AG04450 (cell line): Measurements from ENCODE around the gene B3GALNT2. TPM values are rescaled to one million over a fixed set of nuclear protein-coding genes. Genes with fewer than 3 reads are reported as not detected.
"Not testable (repeated sequence)": the region's sequence is repeated elsewhere in the genome, so short reads cannot be mapped to it uniquely, and the experiment has no call there.

Experiments
- CTCF ChIA-PET: fragments of 300-600, 350-600 bp; formaldehyde crosslinking; extraction: SDS; loops from one replicate; lab custom pipeline; 2022; ENCODE audit warnings: antibody characterized with exemption, inconsistent platforms; lab: Charles Lee
- POLR2A ChIA-PET: fragments of 350-600 bp; formaldehyde crosslinking; extraction: SDS; loops from one replicate; lab custom pipeline; 2021; ENCODE audit warnings: antibody characterized with exemption, inconsistent platforms; lab: Yijun Ruan, JAX
- DNase-seq: peaks from one replicate; pipeline ENCODE4 v3.0.0-alpha.2; 2011; ENCODE audit warnings: low read depth, low spot score
- H3K27ac ChIP-seq: one replicate; pipeline ENCODE4 v1.5.1; 2012; ENCODE audit warnings: low read depth, low read length, control low read depth
- H3K27me3 ChIP-seq: one replicate; pipeline ENCODE4 v1.6.0; 2012; ENCODE audit warnings: low read length; ENCODE audit not compliant: control insufficient read depth, insufficient read depth
- H3K4me3 ChIP-seq: 2 replicates; pipeline ENCODE4 v1.5.1; 2011; ENCODE audit warnings: mild to moderate bottlenecking, low read depth, low read length, control low read depth
- H3K9me3 ChIP-seq: 2 replicates; pipeline ENCODE4 v1.5.1; 2012; ENCODE audit warnings: low read length; ENCODE audit not compliant: control insufficient read depth, insufficient read depth
- CTCF ChIP-seq: IDR thresholded peaks from 2 replicates; pipeline ENCODE4 v1.5.1; 2011; ENCODE audit warnings: low read depth, low read length, control low read depth, inconsistent platforms
- polyA plus RNA-seq: library from polyadenylated mRNA; depleted of rRNA; stranded (reverse); fragments of >200 nt; gene quantifications from 2 replicates; pipeline ENCODE4 v1.2.3, GENCODE V29; 2011

Gene B3GALNT2
- polyA plus RNA-seq, 1 experiment = 33.2 TPM

GRCh38 chr1:235545292-235545930 is 41.2 kb upstream of the B3GALNT2 start:
- ChIA-PET CTCF (no interaction called here), POLR2A (no interaction called here)
- Histone ChIP-seq H3K9me3 (no peaks in the 10 kb centered on the region), H3K27me3 (no peaks in the 10 kb centered on the region), H3K4me3 (no peak overlapping the region), H3K27ac (no peak overlapping the region)
- no peak for TF ChIP-seq CTCF
- no peak for DNase-seq

- H3K27ac ChIP-seq, DNase-seq, H3K9me3 ChIP-seq, POLR2A ChIA-PET, H3K4me3 ChIP-seq, H3K27me3 ChIP-seq: not testable (repeated sequence)
- CTCF ChIA-PET = interaction anchor here (1.0 kb wide), 1 partner anchor 300 kb away, joined by 3 read pairs; no protein-coding TSS in a partner anchor
These were observed 38.6 kb upstream of the B3GALNT2 start for GRCh38 chr1:235542845-235543244.

GRCh38 chr1:235533476-235534168 is 29.4 kb upstream of the B3GALNT2 start:
- no peak overlapping the region for H3K4me3 ChIP-seq
- H3K9me3 ChIP-seq = no peaks in the 10 kb centered on the region; the same call in 1 of the 2 replicates
- H3K27me3 ChIP-seq = no peaks in the 10 kb centered on the region
- no peak overlapping the region for H3K27ac ChIP-seq
- no peak for TF ChIP-seq CTCF
- POLR2A ChIA-PET = interaction anchor here (0.7 kb wide), 1 partner anchor 65 kb away, joined by 3 read pairs; no protein-coding TSS in a partner anchor
- DNase-seq = no peak
- CTCF ChIA-PET = interaction anchor here (0.5 to 0.9 kb wide), 3 partner anchors 29 to 278 kb away, joined by 3 to 7 read pairs (median 4); partner anchors contain the start of gene B3GALNT2

- ChIA-PET CTCF (interaction anchor here (0.5 kb wide), 1 partner anchor 65 kb away, joined by 7 read pairs; no protein-coding TSS in a partner anchor), POLR2A (no interaction called here)
- no peak for DNase-seq
- no peak for TF ChIP-seq CTCF
- Histone ChIP-seq H3K27me3 (no peaks in the 10 kb centered on the region), H3K9me3 (no peaks in the 10 kb centered on the region; the same call in 1 of the 2 replicates), H3K27ac (no peak overlapping the region), H3K4me3 (no peak overlapping the region)
These were observed 28.1 kb upstream of the B3GALNT2 start for GRCh38 chr1:235532360-235532759.

GRCh38 chr1:235527196-235527814 is 23.1 kb upstream of the B3GALNT2 start:
- DNase-seq = no peak
- no peaks in the 10 kb centered on the region for H3K27me3 ChIP-seq
- CTCF ChIA-PET = interaction anchor here (1.3 to 2.7 kb wide), 5 partner anchors 9 to 444 kb away, joined by 3 to 13 read pairs (median 6); partner anchors contain the start of gene B3GALNT2
- H3K27ac ChIP-seq = no peak overlapping the region
- TF ChIP-seq CTCF = no peak
- POLR2A ChIA-PET = no interaction called here
- no peak overlapping the region for H3K4me3 ChIP-seq
- no peaks in the 10 kb centered on the region; the same call in 1 of the 2 replicates for H3K9me3 ChIP-seq
